WTC11 (cell line): Measurements from ENCODE around the gene DLX6. TPM values are rescaled to one million over a fixed set of nuclear protein-coding genes. Genes with fewer than 3 reads are reported as not detected.
A peak's percentile ranks its signal among the peaks of the same experiment; 100 is the strongest.

ENCODE experiments used
- ATAC-seq: fragments of 200-7000 bp; cut with Tn5 transposase; 2 replicates; pipeline ENCODE4 v1.10.0; 2021; ENCODE audit warnings: mild to moderate bottlenecking, moderate library complexity
- CTCF ChIA-PET: fragments of 300-600 bp; sonication (Branson Sonifier 250); formaldehyde crosslinking; loops from one replicate; lab custom pipeline; 2021; ENCODE audit warnings: antibody characterized with exemption; lab: Charles Lee
- POLR2A ChIA-PET: fragments of 350-600 bp; sonication (Branson Sonifier 250); formaldehyde crosslinking; loops from one replicate; lab custom pipeline; 2021; ENCODE audit warnings: antibody characterized with exemption; lab: Charles Lee
- DNase-seq: peaks from one replicate; pipeline ENCODE4 v3.0.0; 2021; ENCODE audit warnings: low spot score
- H3K27ac Mint-ChIP-seq: 2 replicates; pipeline ENCODE4 v1.8.0; 2021; ENCODE audit warnings: mixed read lengths
- H3K27me3 Mint-ChIP-seq: 2 replicates; pipeline ENCODE4 v1.8.0; 2021; ENCODE audit warnings: low read depth, mild to moderate bottlenecking, moderate library complexity, mixed read lengths
- H3K36me3 Mint-ChIP-seq: 2 replicates; pipeline ENCODE4 v1.8.0; 2021; ENCODE audit warnings: mixed read lengths
- H3K4me1 Mint-ChIP-seq: 2 replicates; pipeline ENCODE4 v1.8.0; 2022; ENCODE audit warnings: mixed read lengths
- H3K4me3 Mint-ChIP-seq: 2 replicates; pipeline ENCODE4 v1.8.0; 2021; ENCODE audit warnings: mild to moderate bottlenecking, moderate library complexity, mixed read lengths
- H3K9me3 Mint-ChIP-seq: 2 replicates; pipeline ENCODE4 v1.8.0; 2021; ENCODE audit warnings: mixed read lengths
- ATF3 ChIP-seq: sonication (generic); formaldehyde crosslinking; conservative IDR thresholded peaks from 2 replicates; pipeline ENCODE4 v1.8.1; 2022; ENCODE audit warnings: mild to moderate bottlenecking, missing genetic modification reagents
- CBFB ChIP-seq: sonication (generic); formaldehyde crosslinking; IDR thresholded peaks from 2 replicates; pipeline ENCODE4 v1.8.1; 2022; ENCODE audit warnings: mild to moderate bottlenecking, low read depth, missing genetic modification reagents
- CDX4 ChIP-seq: fragments of 250-450 bp; sonication (Bioruptor Pico); IDR thresholded peaks from 2 replicates; pipeline ENCODE4 v1.9.0; 2021; ENCODE audit warnings: moderate library complexity, mild to moderate bottlenecking, inconsistent platforms, borderline replicate concordance
- CREM ChIP-seq: sonication (generic); formaldehyde crosslinking; IDR thresholded peaks from 2 replicates; pipeline ENCODE4 v1.8.1; 2022; ENCODE audit warnings: mild to moderate bottlenecking, missing genetic modification reagents, moderate library complexity
- E2F5 ChIP-seq: sonication (generic); formaldehyde crosslinking; IDR thresholded peaks from 2 replicates; pipeline ENCODE4 v1.8.1; 2022; ENCODE audit warnings: mild to moderate bottlenecking, moderate library complexity, missing genetic modification reagents
- FOXP1 ChIP-seq: sonication (generic); formaldehyde crosslinking; IDR thresholded peaks from 2 replicates; pipeline ENCODE4 v1.8.0; 2022; ENCODE audit warnings: missing genetic modification reagents, mild to moderate bottlenecking, moderate library complexity, borderline replicate concordance
- HMGXB4 ChIP-seq: sonication (generic); formaldehyde crosslinking; IDR thresholded peaks from 2 replicates; pipeline ENCODE4 v1.8.1; 2023; ENCODE audit warnings: mild to moderate bottlenecking, moderate library complexity, missing genetic modification reagents
- JAZF1 ChIP-seq: fragments of 250-450 bp; sonication (Bioruptor Pico); IDR thresholded peaks from 2 replicates; pipeline ENCODE4 v1.9.0; 2021; ENCODE audit warnings: moderate library complexity, mild to moderate bottlenecking, inconsistent platforms
- JUN ChIP-seq: sonication (generic); formaldehyde crosslinking; IDR thresholded peaks from 2 replicates; pipeline ENCODE4 v1.8.0; 2023; ENCODE audit warnings: mild to moderate bottlenecking, missing genetic modification reagents
- MXD4 ChIP-seq: fragments of 250-450 bp; sonication (Bioruptor Pico); IDR thresholded peaks from 2 replicates; pipeline ENCODE4 v1.8.0; 2021; ENCODE audit warnings: mild to moderate bottlenecking, moderate library complexity, borderline replicate concordance
- NR3C1 ChIP-seq: sonication (generic); formaldehyde crosslinking; conservative IDR thresholded peaks from 2 replicates; pipeline ENCODE4 v1.8.1; 2023; ENCODE audit warnings: low read depth, mild to moderate bottlenecking, missing genetic modification reagents
- PREB ChIP-seq: sonication (generic); formaldehyde crosslinking; IDR thresholded peaks from 2 replicates; pipeline ENCODE4 v1.8.1; 2022; ENCODE audit warnings: mild to moderate bottlenecking, missing genetic modification reagents, moderate library complexity, borderline replicate concordance
- SMAD3 ChIP-seq: sonication (generic); formaldehyde crosslinking; IDR thresholded peaks from 2 replicates; pipeline ENCODE4 v1.8.0; 2022; ENCODE audit warnings: missing genetic modification reagents, mild to moderate bottlenecking, borderline replicate concordance
- SMAD4 ChIP-seq: sonication (generic); formaldehyde crosslinking; IDR thresholded peaks from 2 replicates; pipeline ENCODE4 v1.8.0; 2022; ENCODE audit warnings: mild to moderate bottlenecking, missing genetic modification reagents
- TCF7 ChIP-seq: sonication (generic); formaldehyde crosslinking; IDR thresholded peaks from 2 replicates; pipeline ENCODE4 v1.8.0; 2022; ENCODE audit warnings: mild to moderate bottlenecking, low read depth, missing genetic modification reagents, moderate library complexity
- ZMAT4 ChIP-seq: fragments of 250-450 bp; sonication (Bioruptor Pico); IDR thresholded peaks from 2 replicates; pipeline ENCODE4 v1.9.0; 2021; ENCODE audit warnings: mild to moderate bottlenecking
- ZNF219 ChIP-seq: sonication (generic); formaldehyde crosslinking; IDR thresholded peaks from 2 replicates; pipeline ENCODE4 v1.8.0; 2023; ENCODE audit warnings: missing genetic modification reagents, mild to moderate bottlenecking, borderline replicate concordance
- ZNF263 ChIP-seq: sonication (generic); formaldehyde crosslinking; IDR thresholded peaks from 2 replicates; pipeline ENCODE4 v1.8.1; 2022; ENCODE audit warnings: low read depth, mild to moderate bottlenecking, moderate library complexity, missing genetic modification reagents
- ZNF671 ChIP-seq: fragments of 250-450 bp; sonication (Bioruptor Pico); IDR thresholded peaks from 2 replicates; pipeline ENCODE4 v1.8.0; 2021; ENCODE audit warnings: mild to moderate bottlenecking
- total RNA-seq: library from RNA; stranded (reverse); gene quantifications from 3 replicates; pipeline ENCODE4 v1.2.3, GENCODE V29; 2021
- TF ChIP-seq, protein P1 (sequence below): sonication (generic); formaldehyde crosslinking; IDR thresholded peaks from 2 replicates; pipeline ENCODE4 v1.8.0; 2023; ENCODE audit warnings: missing genetic modification reagents

DLX6 gene
- total RNA-seq, 1 experiment from 2014 or later, result 0.09 TPM

- Mint-ChIP-seq H3K9me3 (no peaks in the 10 kb centered on the region), H3K4me3 (no peak overlapping the region; the same call in 1 of the 2 replicates), H3K27me3 (peaks cover 100% of the 10 kb centered on the region), H3K27ac (no peak overlapping the region), H3K36me3 (no peaks in the 10 kb centered on the region), H3K4me1 (peaks cover 50% of the 10 kb centered on the region)
- no peak for TF ChIP-seq CBFB (CRISPR knock-in tag)
- TF ChIP-seq MXD4 (CRISPR knock-in tag), result no peak
- no peak for TF ChIP-seq HMGXB4 (CRISPR knock-in tag)
- TF ChIP-seq JAZF1 (CRISPR knock-in tag), result no peak
- no peak for TF ChIP-seq ZNF263
- TF ChIP-seq, protein P1, sequence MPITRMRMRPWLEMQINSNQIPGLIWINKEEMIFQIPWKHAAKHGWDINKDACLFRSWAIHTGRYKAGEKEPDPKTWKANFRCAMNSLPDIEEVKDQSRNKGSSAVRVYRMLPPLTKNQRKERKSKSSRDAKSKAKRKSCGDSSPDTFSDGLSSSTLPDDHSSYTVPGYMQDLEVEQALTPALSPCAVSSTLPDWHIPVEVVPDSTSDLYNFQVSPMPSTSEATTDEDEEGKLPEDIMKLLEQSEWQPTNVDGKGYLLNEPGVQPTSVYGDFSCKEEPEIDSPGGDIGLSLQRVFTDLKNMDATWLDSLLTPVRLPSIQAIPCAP (CRISPR knock-in tag), result no peak
- TF ChIP-seq TCF7 (CRISPR knock-in tag), result no peak
- TF ChIP-seq JUN (CRISPR knock-in tag), result no peak
- no peak for TF ChIP-seq E2F5 (CRISPR knock-in tag)
- TF ChIP-seq PREB (CRISPR knock-in tag), result no peak
- TF ChIP-seq ZNF671 (CRISPR knock-in tag), result no peak
- no peak for TF ChIP-seq CDX4 (CRISPR knock-in tag)
- TF ChIP-seq ZMAT4 (CRISPR knock-in tag), result no peak
- no peak for TF ChIP-seq FOXP1
- no peak for TF ChIP-seq NR3C1 (CRISPR knock-in tag)
- TF ChIP-seq ZNF219 (CRISPR knock-in tag), result no peak
- no peak for TF ChIP-seq CREM (CRISPR knock-in tag)
- TF ChIP-seq SMAD4, result no peak
- TF ChIP-seq SMAD3 (CRISPR knock-in tag), result no peak
- no peak for TF ChIP-seq ATF3 (CRISPR knock-in tag)
- CTCF ChIA-PET, result interaction anchor here (0.9 to 1.9 kb wide), 4 partner anchors 8 to 17 kb away, joined by 3 to 8 read pairs (median 6); partner anchors contain the start of gene DLX5
- POLR2A ChIA-PET, result interaction anchor here (0.6 kb wide), 1 partner anchor 1105 kb away, joined by 7 read pairs; no protein-coding TSS in a partner anchor
- DNase-seq, result no peak
- ATAC-seq, result peak; percentile 31
Measured at GRCh38 chr7:97013134-97013844, 7.9 kb downstream of the DLX6 start.
